Neural cell (in vitro differentiated cells): ENCODE data around the gene STARD10. TPM values are rescaled to one million over a fixed set of nuclear protein-coding genes. Genes with fewer than 3 reads are reported as not detected.

ENCODE experiments used
- H2AFZ ChIP-seq: fragments of 200-600, 300-800 bp; sonication (generic), shearing (Covaris generic); 2 replicates; pipeline ENCODE4 v1.6.0; 2014; ENCODE audit warnings: low read depth, mild to moderate bottlenecking, antibody characterized with exemption, low read length, moderate library complexity
- H3F3A ChIP-seq: fragments of 200-600 bp; shearing (Covaris generic); 2 replicates; pipeline ENCODE4 v1.6.1; 2016; ENCODE audit warnings: mild to moderate bottlenecking, moderate library complexity, mixed read lengths, antibody characterized with exemption, low read length; ENCODE audit not compliant: insufficient read depth, poor library complexity, severe bottlenecking
- H3K27ac ChIP-seq: fragments of 200-600, 300-800 bp; sonication (generic), shearing (Covaris generic); 2 replicates; pipeline ENCODE4 v1.5.1; 2014; ENCODE audit warnings: mild to moderate bottlenecking, low read length, moderate library complexity
- H3K27me3 ChIP-seq: fragments of 300-800, 200-600 bp; sonication (generic), shearing (Covaris generic); 2 replicates; pipeline ENCODE4 v1.6.0; 2014; ENCODE audit warnings: mild to moderate bottlenecking, low read depth, low read length, moderate library complexity; ENCODE audit not compliant: insufficient read depth
- H3K36me3 ChIP-seq: fragments of 300-800, 200-600 bp; sonication (generic), shearing (Covaris generic); 2 replicates; pipeline ENCODE4 v1.5.1; 2014; ENCODE audit warnings: mild to moderate bottlenecking, antibody characterized with exemption, low read length, moderate library complexity; ENCODE audit not compliant: insufficient read depth
- H3K4me2 ChIP-seq: fragments of 300-800, 200-600 bp; sonication (generic), shearing (Covaris generic); 2 replicates; pipeline ENCODE4 v1.6.0; 2014; ENCODE audit warnings: mild to moderate bottlenecking, low read length
- H3K4me3 ChIP-seq: fragments of 300-800, 200-600 bp; sonication (generic), shearing (Covaris generic); 2 replicates; pipeline ENCODE4 v1.5.1; 2014; ENCODE audit warnings: mild to moderate bottlenecking, low read length, moderate library complexity
- H3K79me2 ChIP-seq: fragments of 200-600 bp; shearing (Covaris generic); replicated peaks from 2 replicates; pipeline ENCODE4 v1.6.0; 2014; ENCODE audit warnings: mild to moderate bottlenecking, low read length, moderate library complexity; ENCODE audit not compliant: insufficient read depth
- H3K9ac ChIP-seq: fragments of 300-800, 200-600 bp; sonication (generic), shearing (Covaris generic); 2 replicates; pipeline ENCODE4 v1.6.1; 2016; ENCODE audit warnings: mild to moderate bottlenecking, low read length, mixed read lengths
- H3K9me2 ChIP-seq: fragments of 200-600 bp; shearing (Covaris generic); 2 replicates; pipeline ENCODE4 v1.6.1; 2016; ENCODE audit warnings: mild to moderate bottlenecking, low read length, mixed read lengths; ENCODE audit not compliant: insufficient read depth
- H3K9me3 ChIP-seq: fragments of 200-600, 300-800 bp; sonication (generic), shearing (Covaris generic); 2 replicates; pipeline ENCODE4 v1.6.1; 2016; ENCODE audit warnings: mild to moderate bottlenecking, mixed run types, low read length, moderate library complexity, mixed read lengths
- H4K20me1 ChIP-seq: fragments of 200-600 bp; shearing (Covaris generic); 2 replicates; pipeline ENCODE4 v1.6.1; 2016; ENCODE audit warnings: mild to moderate bottlenecking, mixed run types; ENCODE audit not compliant: insufficient read depth
- EP300 ChIP-seq: fragments of 450-650 bp; conservative IDR thresholded peaks from 2 replicates; pipeline ENCODE4 v1.6.1; 2014; ENCODE audit warnings: antibody characterized with exemption, mild to moderate bottlenecking, moderate library complexity; ENCODE audit not compliant: poor library complexity, severe bottlenecking
- EZH2 ChIP-seq: fragments of 200-600, 300-800 bp; shearing (Covaris generic), sonication (generic); IDR thresholded peaks from 2 replicates; pipeline ENCODE4 v1.6.1; 2014; ENCODE audit warnings: antibody characterized with exemption, low read length, borderline replicate concordance, mild to moderate bottlenecking; ENCODE audit not compliant: insufficient read depth, poor library complexity, severe bottlenecking
- MXI1 ChIP-seq: fragments of 450-650 bp; conservative IDR thresholded peaks from 2 replicates; pipeline ENCODE4 v1.6.1; 2014; ENCODE audit warnings: antibody characterized with exemption, mild to moderate bottlenecking; ENCODE audit not compliant: poor library complexity, severe bottlenecking
- POLR2AphosphoS5 ChIP-seq: IDR thresholded peaks from 2 replicates; pipeline ENCODE4 v1.6.1; 2012
- RAD21 ChIP-seq: fragments of 450-650 bp; conservative IDR thresholded peaks from 2 replicates; pipeline ENCODE4 v1.6.1; 2014; ENCODE audit warnings: antibody characterized with exemption, mild to moderate bottlenecking, moderate library complexity
- REST ChIP-seq: IDR thresholded peaks from 2 replicates; pipeline ENCODE4 v1.6.1; 2012; ENCODE audit warnings: borderline replicate concordance
- SMC3 ChIP-seq: fragments of 450-650 bp; conservative IDR thresholded peaks from 2 replicates; pipeline ENCODE4 v1.6.1; 2014; ENCODE audit warnings: antibody characterized with exemption, mild to moderate bottlenecking, moderate library complexity; ENCODE audit not compliant: poor library complexity
- TAF1 ChIP-seq: IDR thresholded peaks from 2 replicates; pipeline ENCODE4 v1.6.1; 2012; ENCODE audit warnings: low read depth
- polyA plus RNA-seq: library from polyadenylated mRNA; depleted of rRNA; stranded (reverse); fragments of >200 nt; gene quantifications from 2 replicates; pipeline ENCODE4 v1.2.3, GENCODE V29; 2014
- TF ChIP-seq, protein P1 (sequence below): fragments of 450-650 bp; IDR thresholded peaks from 2 replicates; pipeline ENCODE4 v1.5.1; 2014; ENCODE audit warnings: antibody characterized with exemption, mild to moderate bottlenecking, moderate library complexity; ENCODE audit not compliant: poor library complexity, severe bottlenecking

Gene STARD10
- polyA plus RNA-seq, 1 donor from 2014 or later, result 29.0 TPM

DNA sequence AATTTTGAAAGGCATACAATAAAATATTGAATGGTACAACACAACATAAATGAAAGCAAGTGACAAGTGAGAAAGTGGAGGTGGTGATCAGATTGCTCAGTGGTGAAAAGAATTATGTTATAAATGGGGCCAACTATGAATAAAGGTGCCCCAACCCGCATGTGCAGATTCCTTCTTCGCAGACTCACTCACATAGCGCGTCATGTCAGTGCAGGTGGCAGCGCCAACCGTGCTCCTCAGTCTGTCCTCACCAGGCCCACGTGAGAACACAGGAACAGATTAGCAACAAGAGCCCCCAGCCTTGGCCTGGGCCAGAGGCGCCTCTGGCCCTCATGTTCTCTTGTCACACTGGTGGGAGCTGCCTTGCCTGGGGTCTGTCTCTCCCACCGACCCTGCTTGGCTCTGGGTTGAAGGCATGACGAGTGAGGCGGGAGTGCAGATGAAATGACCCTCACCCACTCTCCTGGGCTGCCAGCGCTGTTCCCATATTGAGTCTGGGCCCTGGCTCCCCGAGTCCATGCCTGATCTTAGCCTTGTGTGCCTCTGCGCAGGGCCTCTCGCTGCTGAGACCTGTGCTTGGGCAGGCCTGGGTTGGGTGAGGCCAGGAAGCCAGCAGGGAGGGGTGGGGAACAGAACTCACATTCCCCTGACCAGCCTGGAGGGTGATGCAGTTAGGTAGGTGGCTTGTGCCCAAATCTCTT lies 26.7 kb upstream of the STARD10 start:
- Histone ChIP-seq H3K27ac (no peak overlapping the region), H4K20me1 (no peaks in the 10 kb centered on the region), H3K4me3 (no peak overlapping the region), H3K9ac (no peak overlapping the region), H3K36me3 (no peaks in the 10 kb centered on the region), H3F3A (no peaks in the 10 kb centered on the region), H3K4me2 (no peak overlapping the region), H3K9me3 (no peaks in the 10 kb centered on the region), H2AFZ (no peak overlapping the region), H3K79me2 (no peaks in the 10 kb centered on the region), H3K9me2 (no peaks in the 10 kb centered on the region), H3K27me3 (no peaks in the 10 kb centered on the region)
- TF ChIP-seq POLR2AphosphoS5 (no peak), MXI1 (no peak), SMC3 (no peak), EP300 (no peak), RAD21 (no peak), TAF1 (no peak), EZH2 (no peak), REST (no peak)
- TF ChIP-seq, protein P1, sequence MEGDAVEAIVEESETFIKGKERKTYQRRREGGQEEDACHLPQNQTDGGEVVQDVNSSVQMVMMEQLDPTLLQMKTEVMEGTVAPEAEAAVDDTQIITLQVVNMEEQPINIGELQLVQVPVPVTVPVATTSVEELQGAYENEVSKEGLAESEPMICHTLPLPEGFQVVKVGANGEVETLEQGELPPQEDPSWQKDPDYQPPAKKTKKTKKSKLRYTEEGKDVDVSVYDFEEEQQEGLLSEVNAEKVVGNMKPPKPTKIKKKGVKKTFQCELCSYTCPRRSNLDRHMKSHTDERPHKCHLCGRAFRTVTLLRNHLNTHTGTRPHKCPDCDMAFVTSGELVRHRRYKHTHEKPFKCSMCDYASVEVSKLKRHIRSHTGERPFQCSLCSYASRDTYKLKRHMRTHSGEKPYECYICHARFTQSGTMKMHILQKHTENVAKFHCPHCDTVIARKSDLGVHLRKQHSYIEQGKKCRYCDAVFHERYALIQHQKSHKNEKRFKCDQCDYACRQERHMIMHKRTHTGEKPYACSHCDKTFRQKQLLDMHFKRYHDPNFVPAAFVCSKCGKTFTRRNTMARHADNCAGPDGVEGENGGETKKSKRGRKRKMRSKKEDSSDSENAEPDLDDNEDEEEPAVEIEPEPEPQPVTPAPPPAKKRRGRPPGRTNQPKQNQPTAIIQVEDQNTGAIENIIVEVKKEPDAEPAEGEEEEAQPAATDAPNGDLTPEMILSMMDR, result no peak

DNA sequence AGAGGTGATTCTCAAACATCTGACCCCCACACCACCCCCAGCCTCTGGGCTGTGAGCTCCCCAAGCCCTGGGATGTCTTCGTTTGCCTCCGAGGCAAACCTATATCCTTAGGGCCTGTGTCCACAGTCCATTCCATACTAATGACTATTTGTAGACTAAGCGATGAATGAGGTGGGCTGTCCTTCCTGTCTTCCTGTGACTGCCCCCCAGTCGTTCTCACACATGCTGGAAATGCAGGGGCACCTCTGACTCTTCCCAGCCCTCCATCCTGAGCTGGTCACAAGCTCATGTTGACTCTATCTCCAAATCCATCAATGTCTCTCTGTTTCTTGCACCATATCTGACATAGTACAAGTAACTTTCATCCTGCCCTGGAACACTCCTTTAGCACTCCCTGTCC lies 25.1 kb upstream of the STARD10 start:
- Histone ChIP-seq H3K27me3 (no peaks in the 10 kb centered on the region), H3K4me2 (no peak overlapping the region), H3F3A (no peaks in the 10 kb centered on the region), H3K4me3 (no peak overlapping the region), H4K20me1 (no peaks in the 10 kb centered on the region), H2AFZ (no peak overlapping the region), H3K9me2 (no peaks in the 10 kb centered on the region), H3K9me3 (no peaks in the 10 kb centered on the region), H3K36me3 (no peaks in the 10 kb centered on the region), H3K79me2 (no peaks in the 10 kb centered on the region), H3K27ac (no peak overlapping the region), H3K9ac (no peak overlapping the region)
- TF ChIP-seq EZH2, result no peak
